ENCODE data around the gene KRT33B. TPM values are rescaled to one million over a fixed set of nuclear protein-coding genes. Genes with fewer than 3 reads are reported as not detected.

Gene KRT33B
- total and polyA plus RNA-seq, 8 donors = not detected

- no peaks in the 10 kb centered on the region for H3K36me3 ChIP-seq
- WGBS, 2 donors = 64 to 68% methylated on average over 6 of the region's 6 CpGs
- intact Hi-C loops (cut with DNase I) = no loop called here
- ATAC-seq (no peak), DNase-seq (no peak), FAIRE-seq (no peak)
- H3K27ac ChIP-seq = no peak overlapping the region
- no peak overlapping the region for H3K4me3 ChIP-seq
- no peak for TF ChIP-seq CTCF (IDR thresholded peaks at IDR 0.05)
- no peaks in the 10 kb centered on the region for H3K9me3 ChIP-seq
- H3K27me3 ChIP-seq = no peaks in the 10 kb centered on the region
- no peaks in the 10 kb centered on the region for H3K4me1 ChIP-seq
Measured at GRCh38 chr17:41334385-41335305, 35.0 kb downstream of the KRT33B start.

DNA sequence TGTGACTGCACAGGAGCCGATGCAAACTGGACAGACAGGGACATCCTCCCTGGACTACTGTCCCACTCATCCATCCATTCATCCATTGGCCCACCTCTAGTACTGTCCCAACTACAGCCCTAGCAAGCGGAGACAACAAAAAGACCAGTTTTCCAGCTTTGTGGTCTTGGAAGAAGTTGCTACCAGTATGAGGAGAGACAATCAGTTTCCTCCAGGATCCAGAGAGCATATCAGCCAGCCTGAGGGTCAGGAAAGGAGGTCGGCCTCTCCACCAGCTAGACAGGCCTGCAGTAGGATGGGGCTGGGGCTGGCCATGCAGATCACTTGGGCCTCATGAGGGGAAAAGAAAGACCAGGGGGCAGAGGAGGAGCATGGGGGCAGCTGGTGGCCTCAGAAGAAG lies 35.8 kb downstream of the KRT33B start:
- FAIRE-seq (no peak), ATAC-seq (no peak), DNase-seq (no peak)
- H3K27me3 ChIP-seq = no peaks in the 10 kb centered on the region
- WGBS, 2 donors = 83 to 92% methylated on average over 3 of the region's 3 CpGs
- H3K4me3 ChIP-seq = no peak overlapping the region
- H3K27ac ChIP-seq = no peak overlapping the region
- intact Hi-C loops (cut with DNase I) = no loop called here
- no peaks in the 10 kb centered on the region for H3K4me1 ChIP-seq
- H3K9me3 ChIP-seq = no peaks in the 10 kb centered on the region
- H3K36me3 ChIP-seq = no peaks in the 10 kb centered on the region
- TF ChIP-seq CTCF (IDR thresholded peaks at IDR 0.05) = no peak

- WGBS, 2 donors = 87 to 96% methylated on average over 5 of the region's 5 CpGs
- Histone ChIP-seq H3K4me1 (no peaks in the 10 kb centered on the region), H3K36me3 (no peaks in the 10 kb centered on the region), H3K9me3 (no peaks in the 10 kb centered on the region), H3K27ac (no peak overlapping the region), H3K4me3 (no peak overlapping the region), H3K27me3 (no peaks in the 10 kb centered on the region)
- intact Hi-C loops (cut with DNase I) = no loop called here
- no peak for TF ChIP-seq CTCF (IDR thresholded peaks at IDR 0.05)
- no peak for DNase-seq
- no peak for ATAC-seq
- FAIRE-seq = no peak
Measured at GRCh38 chr17:41333098-41333497, 36.5 kb downstream of the KRT33B start.

- 69 to 76% methylated on average over 2 of the region's 2 CpGs for WGBS, 2 donors
- DNase-seq (no peak), ATAC-seq (no peak), FAIRE-seq (no peak)
- no peak for TF ChIP-seq CTCF (IDR thresholded peaks at IDR 0.05)
- Histone ChIP-seq H3K9me3 (no peaks in the 10 kb centered on the region), H3K27me3 (no peaks in the 10 kb centered on the region), H3K4me3 (no peak overlapping the region), H3K27ac (no peak overlapping the region), H3K4me1 (no peaks in the 10 kb centered on the region), H3K36me3 (no peaks in the 10 kb centered on the region)
- intact Hi-C loops (cut with DNase I) = no loop called here
Measured at GRCh38 chr17:41332239-41332638, 37.4 kb downstream of the KRT33B start.

DNA sequence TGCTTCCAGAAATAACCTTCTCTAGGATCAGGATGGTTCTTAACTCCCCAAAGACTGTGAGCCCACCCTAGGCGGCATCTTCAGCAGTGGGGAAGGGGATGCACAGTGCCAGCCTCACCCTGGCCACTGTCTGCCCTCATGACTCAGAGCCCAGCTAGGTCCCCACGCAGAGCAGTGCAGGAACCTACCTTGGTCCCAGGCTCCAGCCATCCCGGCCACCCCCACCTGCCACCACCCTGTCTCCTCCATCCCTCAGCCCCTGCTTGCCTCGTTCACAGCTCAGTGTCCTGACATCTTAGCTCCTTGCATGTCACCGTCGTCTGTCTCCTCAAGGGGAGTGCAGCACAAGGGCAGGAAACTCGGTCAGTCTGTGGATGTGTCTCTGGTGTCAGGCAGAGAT lies 38.0 kb downstream of the KRT33B start:
- no peak for ATAC-seq
- peak in 1 of 6 donors; percentile 32 for DNase-seq

More for the DNA sequence above, 38.0 kb downstream of the KRT33B start:
- intact Hi-C loops (cut with DNase I) = no loop called here
- no peak for FAIRE-seq
- 49 to 57% methylated on average over 7 of the region's 7 CpGs for WGBS, 2 donors
- no peaks in the 10 kb centered on the region for H3K27me3 ChIP-seq
- no peaks in the 10 kb centered on the region for H3K36me3 ChIP-seq
- no peak overlapping the region for H3K4me3 ChIP-seq
- no peaks in the 10 kb centered on the region for H3K4me1 ChIP-seq
- no peaks in the 10 kb centered on the region for H3K9me3 ChIP-seq
- H3K27ac ChIP-seq = no peak overlapping the region
- no peak for TF ChIP-seq CTCF (IDR thresholded peaks at IDR 0.05)
